GM19372 (cell line): ENCODE measurements around the gene DIP2C.
"Not testable (repeated sequence)": the region's sequence is repeated elsewhere in the genome, so short reads cannot be mapped to it uniquely, and the experiment has no call there.

ENCODE experiments used
- ATAC-seq: cut with Tn5 transposase; IDR thresholded peaks from one replicate; pipeline ENCODE4 v1.9.1; 2021; ENCODE audit warnings: mild to moderate bottlenecking, low read depth, moderate library complexity; ENCODE audit not compliant: unreplicated experiment

DIP2C gene

GRCh38 chr10:644076-644942 lies 45.2 kb downstream of the DIP2C start:
- ATAC-seq, result no peak

GRCh38 chr10:642186-642890 lies 47.1 kb downstream of the DIP2C start:
- no peak for ATAC-seq

- no peak for ATAC-seq
These were observed 48.1 kb downstream of the DIP2C start for GRCh38 chr10:641149-642010.

GRCh38 chr10:640673-641045 lies 48.8 kb downstream of the DIP2C start:
- no peak for ATAC-seq

GRCh38 chr10:639751-640672 lies 49.5 kb downstream of the DIP2C start:
- ATAC-seq, result no peak

- ATAC-seq, result no peak
These were observed 50.3 kb downstream of the DIP2C start for GRCh38 chr10:639001-639750.

- ATAC-seq, result no peak
These were observed 51.7 kb downstream of the DIP2C start for GRCh38 chr10:637771-638195.

GRCh38 chr10:637221-637620 lies 52.2 kb downstream of the DIP2C start:
- ATAC-seq, result no peak

- no peak for ATAC-seq
These were observed 52.7 kb downstream of the DIP2C start for GRCh38 chr10:636769-637168.

GRCh38 chr10:636016-636730 lies 53.3 kb downstream of the DIP2C start:
- no peak for ATAC-seq

- no peak for ATAC-seq
These were observed 54.2 kb downstream of the DIP2C start for GRCh38 chr10:635088-635861.

- no peak for ATAC-seq
These were observed 55.2 kb downstream of the DIP2C start for GRCh38 chr10:634256-634655.

GRCh38 chr10:633279-634245 lies 55.9 kb downstream of the DIP2C start:
- ATAC-seq, result no peak

GRCh38 chr10:632807-633177 lies 56.7 kb downstream of the DIP2C start:
- not testable (repeated sequence) for ATAC-seq

- ATAC-seq, result not testable (repeated sequence)
These were observed 57.2 kb downstream of the DIP2C start for GRCh38 chr10:632155-632806.

GRCh38 chr10:631266-631665 lies 58.2 kb downstream of the DIP2C start:
- ATAC-seq, result no peak
